ENCODE measurements around the gene TDG.
A peak's percentile ranks its signal among the peaks of the same experiment; 100 is the strongest.

TDG gene

GRCh38 chr12:103965590-103966504 is at the start of gene TDG:
TSS of gene TDG (plus strand) at chr12:103965872. CDS start at chr12:103966038, 166 bp downstream.
- peak; percentile 91 to 99 (median 97) for DNase-seq

DNA sequence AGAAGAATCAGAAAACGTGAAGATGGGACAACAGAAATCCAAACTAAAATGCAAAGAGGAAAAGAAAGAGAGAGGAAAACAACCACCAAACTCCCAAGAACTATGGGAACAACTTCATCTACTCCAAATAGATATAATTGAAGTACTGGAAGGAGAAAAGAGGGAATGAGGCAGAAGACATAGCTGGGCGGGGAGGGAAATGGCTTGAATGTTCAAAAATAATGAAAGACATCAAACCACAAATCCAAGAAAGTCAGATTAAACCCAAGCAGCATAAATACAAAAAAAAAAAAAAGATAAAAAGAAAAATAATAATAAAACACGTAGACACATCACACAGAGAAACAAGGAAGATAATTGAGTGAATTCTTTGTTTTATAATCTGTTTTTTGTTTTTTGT is 47.8 kb upstream of the TDG start:
- no peak for DNase-seq

- no peak for DNase-seq
Measured at GRCh38 chr12:103924761-103925641, 40.7 kb upstream of the TDG start.

GRCh38 chr12:103928682-103929045 is 37.0 kb upstream of the TDG start:
- DNase-seq: peak in 7 of 58 donors; percentile 5 to 33 (median 22)

- DNase-seq: peak in 51 of 58 donors; percentile 68 to 97 (median 90)
Measured at GRCh38 chr12:103929046-103929783, 36.5 kb upstream of the TDG start.

GRCh38 chr12:103929784-103930033 is 36.0 kb upstream of the TDG start:
- DNase-seq: peak in 35 of 58 donors; percentile 82 to 98 (median 94)

GRCh38 chr12:103930034-103930786 is 35.5 kb upstream of the TDG start, which contains the start of gene HSP90B1:
TSS of gene HSP90B1 (plus strand) at chr12:103930410. CDS start at chr12:103930516, 106 bp downstream.
- peak; percentile 93 to 100 (median 99) for DNase-seq

GRCh38 chr12:103930787-103931735 is 34.6 kb upstream of the TDG start:
- peak in 21 of 58 donors; percentile 2 to 43 (median 26) for DNase-seq

DNA sequence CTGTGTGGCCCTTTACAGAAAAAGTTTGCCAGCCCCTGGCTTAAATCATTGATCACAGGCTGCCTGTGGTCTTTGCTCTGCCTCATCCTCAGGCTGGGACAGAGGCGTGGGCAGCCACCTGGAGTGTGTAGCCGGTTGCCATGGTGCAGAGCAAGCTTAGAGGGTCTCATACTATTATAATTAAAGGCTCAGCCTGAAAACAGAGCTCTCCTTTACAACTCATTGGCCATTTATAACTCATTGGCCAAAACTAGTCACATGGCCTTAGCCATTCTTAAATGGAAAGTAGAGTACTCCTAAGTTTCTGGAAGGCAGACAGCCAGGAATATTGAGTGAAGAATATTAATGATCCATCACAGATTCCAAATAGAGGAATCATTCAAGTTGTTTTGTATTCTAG is 32.4 kb upstream of the TDG start:
- no peak for DNase-seq

DNA sequence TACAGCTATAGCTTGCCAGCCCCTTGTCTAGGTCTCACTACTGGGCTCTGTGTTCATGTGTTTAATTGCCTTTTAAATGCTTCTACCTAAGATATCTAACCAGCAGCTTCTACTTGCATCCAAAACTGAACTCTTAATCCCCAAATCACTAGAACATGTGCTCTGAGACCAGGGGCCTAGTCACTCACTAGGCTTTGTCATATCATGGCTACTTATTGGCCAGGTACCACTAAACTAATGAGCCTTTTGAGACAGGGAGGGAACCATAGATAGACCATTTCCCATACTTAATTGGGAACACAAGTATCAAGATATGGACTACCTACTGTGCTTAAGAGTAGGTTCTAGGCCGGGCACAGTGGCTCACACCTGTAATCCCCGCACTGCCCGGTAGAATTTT is 29.0 kb upstream of the TDG start:
- no peak for DNase-seq

DNA sequence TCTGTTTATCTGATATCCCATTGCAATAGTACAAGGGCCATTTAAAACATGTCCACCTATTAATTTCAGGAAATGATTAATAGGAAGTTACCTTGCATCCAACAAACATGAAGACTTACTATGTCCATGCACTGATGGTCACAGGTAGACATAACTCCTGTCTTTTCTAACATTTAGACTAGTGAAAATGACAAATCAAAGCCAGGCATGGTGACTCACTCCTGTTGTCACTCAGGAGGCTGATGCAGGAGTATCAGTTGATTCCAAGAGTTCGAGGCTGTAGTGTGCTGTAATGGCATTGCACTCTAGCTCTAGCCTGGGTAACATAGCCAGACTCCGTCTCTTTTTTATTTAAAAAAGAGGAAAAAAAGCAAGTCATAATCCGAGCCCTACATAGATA is 20.7 kb upstream of the TDG start:
- no peak for DNase-seq

DNA sequence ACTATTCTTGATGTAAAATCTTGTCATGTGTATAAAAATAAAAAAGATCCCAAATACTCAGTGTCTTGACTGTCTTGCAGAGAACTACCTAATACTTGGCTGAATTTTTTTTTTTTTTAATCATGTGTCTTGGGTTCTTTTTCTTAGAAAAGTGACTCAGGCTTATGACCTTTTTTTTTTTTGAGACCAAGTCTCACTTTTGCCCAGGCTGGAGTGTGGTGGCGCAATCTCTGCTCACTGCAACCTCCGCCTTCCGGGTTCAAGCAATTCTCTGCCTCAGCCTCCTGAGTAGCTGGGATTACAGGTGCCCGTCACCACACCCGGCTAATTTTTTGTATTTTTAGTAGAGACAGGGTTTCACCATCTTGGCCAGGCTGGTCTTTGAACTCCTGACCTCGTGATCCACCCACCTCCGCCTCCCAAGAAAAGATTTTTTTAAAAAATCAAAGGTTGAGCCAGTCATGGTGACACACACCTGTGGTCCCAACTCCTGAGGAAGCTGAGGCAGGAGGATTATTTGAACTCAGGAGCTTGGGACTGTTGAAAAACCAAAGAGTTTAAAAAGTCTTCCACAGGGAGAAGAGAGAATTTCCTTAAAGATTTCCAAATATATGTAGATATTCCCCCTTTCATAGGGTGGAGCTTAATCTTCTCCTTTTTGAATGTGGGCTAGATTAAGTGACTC is 17.7 kb upstream of the TDG start:
- DNase-seq: no peak

DNA sequence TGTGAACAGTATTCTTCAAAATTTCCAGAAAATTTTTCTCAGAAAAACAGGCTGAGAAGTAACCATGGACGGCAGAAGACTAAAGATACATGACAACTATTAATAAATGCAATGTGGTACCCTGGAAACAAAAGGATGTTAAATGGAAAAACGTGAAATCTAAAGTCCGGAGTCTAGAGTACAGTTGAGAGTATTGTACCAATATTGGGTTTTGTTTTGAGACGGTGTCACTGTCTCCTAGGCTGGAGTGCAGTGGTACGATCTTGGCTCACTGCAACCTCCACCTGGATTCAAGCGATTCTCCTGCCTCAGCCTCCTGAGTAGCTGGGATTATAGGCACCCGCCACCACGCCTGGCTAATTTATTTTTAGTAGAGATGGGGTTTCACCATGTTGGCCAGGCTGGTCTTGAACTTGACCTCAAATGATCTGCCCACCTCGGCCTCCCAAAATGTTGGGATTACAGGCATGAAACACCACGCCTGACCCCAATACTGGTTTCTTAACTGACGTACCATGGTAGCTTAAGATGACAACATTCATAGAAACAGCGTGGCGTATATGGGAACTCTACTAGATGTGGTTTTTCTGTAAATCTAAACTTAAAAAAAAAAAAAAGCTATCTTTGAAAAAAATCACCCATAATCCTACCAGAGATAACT is 16.8 kb upstream of the TDG start:
- no peak for DNase-seq

DNA sequence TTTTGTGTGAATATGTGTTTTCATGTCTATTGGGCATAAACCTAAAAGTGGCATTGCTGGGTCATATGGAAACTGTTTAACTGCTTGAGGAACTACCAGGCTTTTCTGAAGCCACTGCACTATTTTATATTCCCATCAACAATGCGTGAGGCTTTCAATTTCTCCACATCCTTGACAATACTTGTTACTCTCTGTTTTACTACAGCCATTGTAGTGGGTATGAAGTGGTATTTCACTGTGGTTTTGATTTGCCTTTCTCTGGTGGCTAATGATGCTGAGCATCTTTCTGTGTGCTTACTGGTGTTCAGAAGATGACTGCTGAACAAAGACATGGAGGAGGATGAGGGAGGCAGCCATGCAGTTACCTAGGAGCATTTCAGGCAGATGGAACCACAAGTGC is 13.2 kb upstream of the TDG start:
- no peak for DNase-seq

DNA sequence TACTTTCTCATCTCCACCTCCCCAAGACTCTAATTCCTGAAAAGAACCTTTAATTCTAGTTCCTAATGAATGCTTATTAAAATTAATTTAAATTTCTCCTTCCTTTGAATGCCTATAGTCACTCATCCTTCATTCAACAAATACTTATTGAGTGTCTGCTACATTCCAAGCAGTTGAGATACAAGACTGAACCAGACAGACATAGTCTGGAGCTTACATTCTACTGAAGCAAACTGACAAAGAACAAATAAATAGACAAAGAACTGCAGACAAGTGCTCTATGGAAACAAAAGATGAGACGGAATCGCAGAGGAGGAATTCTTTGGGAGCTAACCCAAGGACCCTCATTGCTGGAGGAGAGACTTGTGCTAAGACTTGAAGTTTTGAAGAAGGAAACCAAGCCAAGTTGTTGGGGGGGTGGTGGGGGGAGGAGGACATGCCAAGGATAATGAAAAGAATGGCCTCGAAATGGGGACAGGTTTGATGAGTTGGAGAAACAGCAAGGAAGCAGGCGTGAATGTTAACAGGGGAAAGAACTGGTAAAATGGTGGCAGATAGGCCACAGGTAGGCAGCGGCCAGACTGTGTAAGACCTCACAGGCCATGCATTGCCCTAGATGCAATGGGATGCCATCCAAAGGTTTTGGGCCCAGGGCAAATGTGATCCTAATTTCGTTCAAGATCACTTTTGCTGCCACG is 9.7 kb upstream of the TDG start:
- DNase-seq: no peak

GRCh38 chr12:103956509-103957027 is 9.1 kb upstream of the TDG start:
- DNase-seq: peak in 11 of 58 donors; percentile 26 to 67 (median 51)

DNA sequence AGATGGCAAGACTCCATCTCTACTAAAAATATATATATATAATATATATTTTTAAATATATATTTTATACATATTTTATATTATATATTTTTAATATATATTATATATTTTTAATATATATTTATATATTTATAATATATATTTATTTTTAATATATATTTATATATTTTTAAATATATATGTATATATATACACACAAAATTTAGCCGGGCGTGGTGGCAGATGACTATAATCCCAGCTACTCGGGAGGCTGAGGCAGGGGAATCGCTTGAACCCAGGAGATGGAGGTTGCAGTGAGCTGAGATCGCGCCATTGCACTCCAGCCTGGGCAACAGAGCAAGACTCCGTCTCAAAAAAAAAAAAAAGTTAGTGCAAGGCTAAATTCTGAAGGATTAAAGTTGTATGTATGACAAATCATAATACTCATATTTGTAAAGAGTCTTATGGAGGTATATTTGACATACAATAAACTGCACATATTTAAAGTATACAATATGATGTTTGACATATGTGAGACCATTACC is 7.7 kb upstream of the TDG start:
- no peak for DNase-seq
